Epithelial cell of esophagus (primary cell): ENCODE data around the gene ITPR1.
A peak's percentile ranks its signal among the peaks of the same experiment; 100 is the strongest.

Experiments
- DNase-seq: peaks from one replicate; pipeline ENCODE4 v3.0.0; 2010; ENCODE audit warnings: low read depth
- H3K4me3 ChIP-seq: 2 replicates; pipeline ENCODE4 v1.5.1; 2011; ENCODE audit warnings: mild to moderate bottlenecking, low read length, control low read depth
- CTCF ChIP-seq: IDR thresholded peaks from 2 replicates; pipeline ENCODE4 v1.5.1; 2011; ENCODE audit warnings: low read depth, mild to moderate bottlenecking, low read length, control low read depth, inconsistent platforms; ENCODE audit not compliant: insufficient read depth; ENCODE audit errors: missing control alignments

ITPR1 gene

GRCh38 chr3:4684976-4685375 lies 191.8 kb downstream of the ITPR1 start:
- no peak overlapping the region for H3K4me3 ChIP-seq
- TF ChIP-seq CTCF, result no peak
- DNase-seq, result no peak

GRCh38 chr3:4685673-4686345 lies 192.7 kb downstream of the ITPR1 start:
- no peak overlapping the region for H3K4me3 ChIP-seq
- TF ChIP-seq CTCF, result no peak
- DNase-seq, result no peak

DNA sequence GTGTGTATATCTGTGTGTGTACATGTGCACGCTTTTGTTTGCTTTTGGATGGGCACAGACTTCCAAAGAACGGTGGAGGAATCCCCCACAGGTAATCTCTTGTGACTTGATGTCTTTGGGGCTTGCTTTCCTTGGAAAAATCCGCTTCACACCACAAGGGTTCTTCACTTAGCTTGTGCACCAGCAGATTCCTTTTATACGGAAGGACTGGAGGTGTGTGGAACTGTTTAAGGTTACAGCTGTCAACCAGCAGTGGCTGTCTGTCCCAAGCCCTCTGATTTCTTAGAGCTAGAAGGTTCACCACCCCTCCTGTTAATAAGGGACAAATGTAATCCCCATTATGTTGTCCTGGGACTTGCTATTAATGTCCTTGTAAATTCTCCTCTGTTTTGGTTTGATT lies 193.5 kb downstream of the ITPR1 start:
- H3K4me3 ChIP-seq, result no peak overlapping the region
- no peak for DNase-seq
- no peak for TF ChIP-seq CTCF

DNA sequence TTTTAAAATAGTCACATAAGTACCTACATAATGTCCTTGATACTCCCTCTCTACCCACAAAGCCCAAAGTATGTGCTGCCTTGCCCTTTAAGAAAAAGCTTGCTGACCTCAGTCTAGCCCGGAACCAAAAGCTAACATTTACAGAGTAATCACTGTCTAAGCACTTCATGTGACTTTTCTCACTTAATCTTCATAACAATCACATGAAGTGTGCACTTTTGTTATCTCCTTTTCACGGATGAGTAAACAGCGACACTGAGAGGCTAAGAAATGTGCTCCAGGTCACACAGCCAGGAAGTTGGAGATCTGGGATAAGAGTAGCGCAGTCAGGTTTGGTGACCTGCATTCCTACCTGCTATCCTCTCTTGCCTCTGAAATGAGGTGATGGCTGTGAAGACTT lies 194.0 kb downstream of the ITPR1 start:
- no peak for TF ChIP-seq CTCF
- DNase-seq, result peak; percentile 14
- H3K4me3 ChIP-seq, result no peak overlapping the region

- H3K4me3 ChIP-seq, result no peak overlapping the region
- DNase-seq, result no peak
- TF ChIP-seq CTCF, result no peak
Measured at GRCh38 chr3:4687596-4687995, 194.4 kb downstream of the ITPR1 start.

DNA sequence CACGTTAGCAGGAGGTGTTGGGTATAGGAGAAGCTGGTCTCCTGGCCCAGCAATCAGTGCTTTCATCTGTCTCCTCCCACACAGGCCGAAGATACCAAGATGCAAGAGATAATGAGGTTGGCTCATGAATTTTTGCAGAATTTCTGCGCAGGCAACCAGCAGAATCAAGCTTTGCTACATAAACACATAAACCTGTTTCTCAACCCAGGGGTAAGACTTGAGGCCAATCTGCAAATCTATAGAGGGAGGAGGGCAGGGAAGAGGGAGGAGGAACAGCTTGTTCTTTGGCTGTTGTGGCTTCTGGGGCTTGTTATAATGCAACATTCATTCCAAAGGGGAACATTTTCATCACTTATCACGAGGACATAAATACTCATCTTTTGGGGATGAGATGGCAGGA lies 195.3 kb downstream of the ITPR1 start:
- TF ChIP-seq CTCF, result no peak
- no peak for DNase-seq
- no peak overlapping the region for H3K4me3 ChIP-seq

- H3K4me3 ChIP-seq, result no peak overlapping the region
- no peak for DNase-seq
- no peak for TF ChIP-seq CTCF
Measured at GRCh38 chr3:4689021-4689420, 195.9 kb downstream of the ITPR1 start.
